Measurements from ENCODE around the gene SPSB4.

Gene SPSB4

DNA sequence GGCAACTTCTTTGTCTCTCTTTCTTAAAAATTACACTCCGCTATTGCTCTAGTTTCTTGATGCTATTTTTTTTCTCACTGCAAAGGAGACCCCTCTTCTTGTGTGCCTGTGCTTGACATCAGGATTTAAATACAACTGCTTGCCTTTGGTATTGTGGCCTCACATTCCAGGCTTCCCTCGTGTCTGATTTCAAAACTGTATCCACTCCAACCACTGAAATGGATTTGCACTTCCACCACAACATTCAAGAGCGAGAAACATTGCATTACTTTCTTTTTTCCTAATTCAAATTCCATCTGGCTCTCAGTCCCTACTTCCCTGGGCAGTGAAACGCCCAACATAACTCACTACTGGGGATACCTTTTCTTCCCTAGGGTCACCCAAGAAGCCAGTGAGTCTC is 130.0 kb downstream of the SPSB4 start:
- Histone ChIP-seq H3K4me1 (ENCODE audit: low read depth, poor library complexity, severe bottlenecking) (no peaks in the 10 kb centered on the region), H4K20me1 (ENCODE audit: insufficient read depth) (no peaks in the 10 kb centered on the region), H3K27me3 (ENCODE audit: insufficient read depth, low read depth) (no peaks in the 10 kb centered on the region), H3K36me3 (ENCODE audit: insufficient read depth) (no peaks in the 10 kb centered on the region), H2AFZ (ENCODE audit: low read depth) (no peak overlapping the region), H3K4me2 (no peak overlapping the region), H3K79me2 (ENCODE audit: insufficient read depth, low read depth) (no peaks in the 10 kb centered on the region), H3K9ac (no peak overlapping the region), H3K4me3 (IDR thresholded peaks at IDR 0.05; ENCODE audit: insufficient read depth, low read depth, low read length) (no peak overlapping the region), H3K27ac (no peak overlapping the region)
- TF ChIP-seq CTCF (conservative IDR thresholded peaks at IDR 0.05; ENCODE audit: low read depth, low read length): no peak

DNA sequence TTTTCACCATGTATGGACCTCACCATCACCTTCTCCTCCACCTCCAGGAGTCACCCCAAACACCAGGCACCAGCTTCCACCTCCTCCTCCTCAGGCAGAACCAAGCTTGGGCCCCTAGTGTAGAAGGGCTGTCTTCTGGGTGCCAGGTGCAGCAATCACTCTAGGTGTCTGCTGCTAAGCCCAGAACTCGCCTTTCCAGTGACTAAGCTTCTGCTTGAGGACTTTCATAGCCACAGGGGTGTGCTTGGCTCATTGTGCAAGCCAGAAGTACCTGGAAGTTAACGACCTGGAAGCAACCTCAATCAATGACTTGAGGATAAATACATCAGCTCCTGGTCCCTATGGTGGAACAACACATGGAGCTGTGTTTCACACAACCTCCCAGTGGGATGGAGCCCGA is 130.7 kb downstream of the SPSB4 start:
- Histone ChIP-seq H2AFZ (ENCODE audit: low read depth) (no peak overlapping the region), H3K27me3 (ENCODE audit: insufficient read depth, low read depth) (no peaks in the 10 kb centered on the region)
- no peak for TF ChIP-seq CTCF (conservative IDR thresholded peaks at IDR 0.05; ENCODE audit: low read depth, low read length)

GRCh38 chr3:141183606-141184005 is 132.5 kb downstream of the SPSB4 start:
- H3K4me3 ChIP-seq (IDR thresholded peaks at IDR 0.05; ENCODE audit: insufficient read depth, low read depth, low read length): no peak overlapping the region
- H3K27ac ChIP-seq: no peak overlapping the region
- no peak overlapping the region for H3K4me2 ChIP-seq
- H3K4me1 ChIP-seq (ENCODE audit: low read depth, poor library complexity, severe bottlenecking): no peaks in the 10 kb centered on the region
- no peak overlapping the region for H3K9ac ChIP-seq
- H3K27me3 ChIP-seq (ENCODE audit: insufficient read depth, low read depth): no peaks in the 10 kb centered on the region
- H2AFZ ChIP-seq (ENCODE audit: low read depth): no peak overlapping the region
- no peaks in the 10 kb centered on the region for H3K36me3 ChIP-seq (ENCODE audit: insufficient read depth)
- TF ChIP-seq CTCF (conservative IDR thresholded peaks at IDR 0.05; ENCODE audit: low read depth, low read length): no peak
- H4K20me1 ChIP-seq (ENCODE audit: insufficient read depth): no peaks in the 10 kb centered on the region
- H3K79me2 ChIP-seq (ENCODE audit: insufficient read depth, low read depth): no peaks in the 10 kb centered on the region

More for the DNA sequence above, 130.7 kb downstream of the SPSB4 start:
- no peaks in the 10 kb centered on the region for H3K4me1 ChIP-seq (ENCODE audit: low read depth, poor library complexity, severe bottlenecking)
- no peak overlapping the region for H3K4me3 ChIP-seq (IDR thresholded peaks at IDR 0.05; ENCODE audit: insufficient read depth, low read depth, low read length)
- H4K20me1 ChIP-seq (ENCODE audit: insufficient read depth): no peaks in the 10 kb centered on the region
- no peak overlapping the region for H3K4me2 ChIP-seq
- no peaks in the 10 kb centered on the region for H3K79me2 ChIP-seq (ENCODE audit: insufficient read depth, low read depth)
- H3K36me3 ChIP-seq (ENCODE audit: insufficient read depth): no peaks in the 10 kb centered on the region
- no peak overlapping the region for H3K27ac ChIP-seq
- no peak overlapping the region for H3K9ac ChIP-seq

GRCh38 chr3:141184430-141184829 is 133.3 kb downstream of the SPSB4 start:
- no peak overlapping the region for H3K4me3 ChIP-seq (IDR thresholded peaks at IDR 0.05; ENCODE audit: insufficient read depth, low read depth, low read length)
- no peak overlapping the region for H2AFZ ChIP-seq (ENCODE audit: low read depth)
- no peak overlapping the region for H3K4me2 ChIP-seq
- no peaks in the 10 kb centered on the region for H4K20me1 ChIP-seq (ENCODE audit: insufficient read depth)
- H3K9ac ChIP-seq: no peak overlapping the region
- no peaks in the 10 kb centered on the region for H3K4me1 ChIP-seq (ENCODE audit: low read depth, poor library complexity, severe bottlenecking)
- no peaks in the 10 kb centered on the region for H3K27me3 ChIP-seq (ENCODE audit: insufficient read depth, low read depth)
- no peaks in the 10 kb centered on the region for H3K36me3 ChIP-seq (ENCODE audit: insufficient read depth)
- no peak for TF ChIP-seq CTCF (conservative IDR thresholded peaks at IDR 0.05; ENCODE audit: low read depth, low read length)
- no peaks in the 10 kb centered on the region for H3K79me2 ChIP-seq (ENCODE audit: insufficient read depth, low read depth)
- H3K27ac ChIP-seq: no peak overlapping the region
